GF-D8 (cell line): Measurements from ENCODE around the gene GIPC3.
"Not testable (repeated sequence)": the region's sequence is repeated elsewhere in the genome, so short reads cannot be mapped to it uniquely, and the experiment has no call there.

ENCODE experiments used
- DNase-seq: peaks from one replicate; lab custom pipeline; 2025; lab: John Stamatoyannopoulos, UW

The GIPC3 gene

DNA sequence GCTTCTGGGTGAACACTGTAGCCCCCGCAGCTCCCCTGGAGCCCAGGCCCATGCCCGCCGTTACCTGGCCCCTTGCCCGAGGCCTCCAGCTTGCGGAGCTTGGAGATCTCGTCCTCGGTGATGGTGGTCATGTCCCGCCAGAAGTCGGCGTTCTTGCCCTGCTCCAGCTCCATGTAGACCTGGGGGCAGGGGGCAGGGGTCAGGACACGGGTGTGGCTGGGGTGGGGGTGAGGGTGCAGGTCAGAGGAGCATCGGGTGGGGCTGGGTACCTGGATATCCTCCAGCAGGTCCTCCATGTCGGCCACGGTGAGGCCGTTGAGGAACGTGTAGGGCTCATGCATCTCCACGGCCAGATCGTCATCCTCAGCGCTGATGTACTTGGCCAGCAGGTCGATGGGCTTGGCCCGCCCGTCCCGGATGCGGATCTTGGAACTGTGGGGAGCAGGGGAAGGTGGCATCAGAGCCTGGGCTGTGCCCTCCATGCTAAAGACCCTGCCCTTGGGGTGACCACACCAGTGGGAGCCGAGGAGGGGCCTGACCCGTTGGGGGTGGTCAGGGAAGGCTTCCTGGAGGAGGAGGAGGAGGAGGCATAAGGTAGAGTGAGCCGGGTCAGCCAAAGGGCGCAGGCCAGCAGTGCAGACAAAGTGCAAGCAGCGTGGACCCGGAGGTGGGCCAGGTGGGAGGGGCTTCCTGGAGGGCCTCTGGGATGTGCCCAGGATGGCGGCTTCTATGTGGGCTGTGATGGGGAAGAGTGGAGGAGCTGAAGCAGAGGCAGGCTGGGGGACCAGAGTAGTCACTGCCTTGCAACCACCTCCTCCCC is 33.7 kb downstream of the GIPC3 start:
- no peak for DNase-seq

DNA sequence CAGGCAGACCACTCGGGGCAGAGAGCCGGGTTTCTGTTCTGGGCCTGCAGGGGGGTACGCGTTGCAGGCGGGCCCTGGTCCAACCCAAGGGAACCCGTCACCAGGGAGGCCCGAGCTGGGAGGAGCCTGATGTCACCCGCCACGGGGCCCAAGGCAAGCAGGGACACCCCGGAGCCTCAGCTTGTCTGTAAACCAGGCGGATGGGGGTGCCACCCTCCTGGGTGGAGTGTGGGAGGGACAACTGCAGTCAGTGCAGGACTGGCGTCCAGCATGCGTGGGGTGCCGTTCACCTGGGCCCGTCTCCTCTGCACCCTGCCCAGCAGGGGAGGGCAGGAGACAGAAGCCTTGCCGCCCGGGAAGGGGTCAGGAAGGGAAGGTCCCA is 34.3 kb downstream of the GIPC3 start:
- no peak for DNase-seq

DNA sequence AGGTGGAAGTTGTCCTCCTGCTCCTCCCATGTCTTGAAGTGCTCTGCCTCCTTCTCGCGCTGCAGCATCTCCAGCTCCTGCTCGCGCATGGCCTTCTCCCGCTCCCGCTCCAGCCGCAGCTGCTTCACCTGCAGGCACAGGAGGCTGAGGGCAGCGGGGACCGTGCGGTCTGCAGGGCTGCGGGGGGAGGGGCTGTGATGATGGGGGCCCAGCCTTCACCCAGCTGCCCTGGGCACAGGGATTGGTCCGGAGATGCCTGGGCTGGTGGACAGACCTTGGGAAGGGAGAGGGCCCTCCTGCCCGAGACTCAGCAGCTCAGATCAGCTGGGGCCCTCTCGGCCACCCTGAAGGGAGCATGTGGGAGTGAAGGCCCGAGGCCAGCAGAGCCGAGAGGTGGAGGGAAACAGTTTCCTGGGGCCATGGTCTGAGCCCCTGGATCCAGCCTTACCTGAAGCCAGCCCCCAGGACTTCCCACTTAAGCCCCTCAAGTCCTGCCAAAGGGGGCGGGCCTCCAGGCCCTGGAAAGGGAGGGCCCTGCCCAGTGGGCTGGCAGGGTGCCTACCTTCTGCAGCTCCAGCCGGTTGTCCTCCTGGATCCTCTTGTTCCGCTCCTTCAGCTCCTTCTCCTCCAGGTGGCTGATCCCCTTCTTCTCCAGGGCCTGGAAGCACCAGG is 35.0 kb downstream of the GIPC3 start:
- DNase-seq: no peak

DNA sequence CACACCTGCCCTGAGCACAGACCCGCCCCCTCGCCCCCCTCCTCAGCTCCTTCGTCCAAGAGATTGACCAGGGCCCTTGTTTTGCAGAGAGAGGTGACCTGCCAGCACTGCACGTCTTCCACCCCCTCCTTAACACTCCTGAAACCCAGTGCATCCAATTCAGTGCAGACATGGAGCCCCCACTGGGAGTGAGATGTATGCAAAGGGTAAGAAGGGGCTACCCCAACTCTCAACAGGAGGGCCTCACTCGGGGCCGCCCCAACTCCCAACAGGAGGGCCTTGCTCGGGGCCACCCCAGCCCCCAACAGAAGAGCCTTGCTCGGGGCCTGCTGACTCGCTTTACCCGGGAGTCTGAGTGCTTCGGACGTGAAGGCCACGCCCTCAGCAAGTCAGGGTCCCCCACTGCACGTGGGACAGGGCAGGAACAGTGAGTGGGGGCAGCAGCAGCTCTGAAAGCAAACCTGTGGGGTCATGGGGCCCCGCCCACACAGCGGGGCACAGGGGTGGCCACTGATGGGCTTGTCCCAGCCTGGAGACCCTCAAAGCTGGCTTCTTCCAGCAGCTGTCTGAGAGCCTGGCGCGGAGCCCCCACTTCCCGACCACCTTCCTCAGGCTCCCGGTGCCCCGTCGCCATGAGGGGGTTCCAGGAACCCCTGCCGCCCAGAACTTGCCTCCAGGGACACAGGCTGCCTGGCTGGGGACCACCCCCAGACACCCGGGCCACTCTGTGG is 35.7 kb downstream of the GIPC3 start:
- no peak for DNase-seq

DNA sequence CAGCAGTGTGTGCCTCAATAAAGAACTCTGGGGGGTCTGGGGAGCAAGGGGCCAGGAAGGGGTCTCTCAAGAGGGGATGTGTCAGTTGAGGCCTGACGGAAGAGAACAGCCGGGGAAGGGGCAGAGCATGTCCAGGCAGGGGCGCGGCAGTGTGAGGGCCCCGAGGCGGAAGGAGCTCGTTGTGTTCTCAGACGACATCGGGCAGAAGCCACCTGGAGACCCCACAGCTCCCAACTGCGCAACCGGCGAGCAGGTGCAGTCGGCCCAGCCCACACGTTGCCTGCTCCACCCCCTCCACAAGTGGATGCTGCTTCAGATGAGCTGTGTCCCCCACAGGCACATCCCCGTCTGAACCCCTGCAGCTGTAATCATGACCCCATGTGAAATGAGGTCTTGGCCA is 36.4 kb downstream of the GIPC3 start:
- no peak for DNase-seq

DNA sequence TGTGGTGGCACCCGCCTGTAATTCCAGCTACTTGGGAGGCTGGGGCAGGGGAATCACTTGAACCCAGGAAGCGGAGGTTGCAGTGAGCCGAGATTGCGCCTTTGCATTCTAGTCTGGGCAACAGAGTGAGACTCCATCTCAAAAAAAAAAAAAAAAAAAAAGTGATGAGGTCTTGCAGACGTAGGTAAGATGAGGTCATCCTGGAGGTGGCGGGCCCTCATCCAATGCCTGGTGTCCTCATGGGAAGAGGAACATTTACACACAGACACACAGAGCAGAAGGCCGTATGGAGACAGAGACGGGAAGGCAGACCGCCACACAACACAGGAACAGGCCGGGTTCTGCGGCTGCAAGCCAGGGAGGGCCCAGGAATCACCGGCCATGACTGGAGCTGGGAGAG is 36.9 kb downstream of the GIPC3 start:
- DNase-seq: no peak

DNA sequence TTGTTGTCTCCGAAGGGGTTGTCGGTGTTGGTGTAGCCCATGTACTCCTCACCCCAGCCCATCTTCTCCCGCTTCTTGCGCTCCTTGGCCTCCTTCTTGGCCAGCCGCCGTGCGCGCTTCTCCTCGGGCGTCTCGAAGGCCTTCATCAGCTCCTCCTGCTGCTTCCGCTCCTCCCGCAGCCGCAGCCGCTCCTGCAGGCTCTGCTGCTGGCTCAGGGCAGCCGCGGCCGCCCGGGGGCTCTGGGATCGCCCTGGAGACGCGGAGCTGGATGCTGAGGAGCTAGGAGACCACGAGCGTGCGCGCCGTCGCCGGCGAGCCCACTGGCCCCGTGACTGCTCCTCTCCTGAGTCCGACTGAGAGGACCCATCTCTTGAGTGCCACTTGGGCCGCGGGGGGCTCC is 38.4 kb downstream of the GIPC3 start:
- DNase-seq: no peak

DNA sequence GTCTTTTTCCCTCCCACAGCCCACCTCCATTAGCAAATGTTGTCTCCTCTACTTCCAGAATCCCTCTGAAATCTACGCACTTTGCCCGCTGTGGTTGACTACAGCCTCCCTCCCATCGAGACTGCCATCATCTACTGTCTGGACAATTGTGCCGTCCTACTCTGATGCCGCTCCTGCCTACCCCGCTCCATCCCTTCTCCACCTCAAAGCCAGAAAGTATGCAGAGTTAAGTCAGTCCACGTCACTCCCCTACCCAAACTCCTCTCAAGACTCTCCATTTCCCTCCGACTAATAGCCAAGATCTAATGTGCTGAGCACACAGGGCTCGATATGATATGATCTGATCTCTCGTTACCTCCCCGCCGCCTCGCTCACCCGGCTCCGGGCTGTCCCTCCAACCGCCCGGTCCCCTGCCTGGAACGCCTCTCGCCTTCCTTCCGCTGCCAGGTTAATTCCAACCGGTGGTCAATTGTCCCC is 40.8 kb downstream of the GIPC3 start:
- DNase-seq: no peak

DNA sequence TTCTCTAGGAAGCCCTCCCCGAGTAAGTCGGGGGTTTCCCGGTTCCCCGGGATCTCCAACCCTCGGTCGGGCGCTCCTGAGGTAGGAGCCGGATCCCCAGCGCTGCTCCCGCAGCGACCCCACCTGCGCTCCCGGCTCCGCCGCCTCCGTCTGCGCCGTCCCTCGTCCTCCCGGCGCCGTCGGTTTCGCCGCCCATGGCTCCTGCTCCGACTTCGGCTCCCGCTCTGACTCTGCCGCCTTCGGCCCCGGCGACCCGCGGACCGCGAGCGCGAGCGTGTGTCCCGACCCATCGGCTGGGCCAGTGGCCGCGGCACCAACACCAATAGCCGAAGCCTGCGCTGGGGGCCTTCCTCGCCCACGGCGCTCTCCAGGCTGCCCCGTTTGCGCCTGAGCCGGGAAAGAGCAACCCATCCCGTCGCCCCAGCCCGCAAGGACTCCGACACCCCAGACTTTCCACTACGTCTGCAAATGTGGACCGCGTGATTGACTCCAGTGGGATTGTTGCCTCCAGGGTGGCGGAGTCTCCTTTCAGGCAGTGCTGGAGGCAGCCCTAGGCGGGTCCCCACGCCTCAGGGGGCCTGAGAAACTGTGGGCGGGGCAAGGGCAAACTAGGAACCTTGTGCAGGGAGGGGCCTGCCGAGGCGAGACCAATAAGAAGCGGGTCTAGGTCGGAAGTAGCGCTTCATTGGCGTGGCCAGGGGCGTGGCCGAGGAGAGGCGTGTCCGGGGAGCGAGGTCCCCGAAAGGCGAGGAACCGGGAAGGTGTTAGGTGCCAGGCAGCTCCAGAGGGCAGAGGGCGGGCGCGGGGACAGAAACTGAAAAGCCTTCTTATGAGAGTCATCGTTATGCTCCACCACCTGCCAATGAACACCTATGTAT is 41.4 kb downstream of the GIPC3 start, which contains the start of gene CACTIN:
Gene CACTIN (minus strand): TSS at position 318 of the 878 bp plus-strand sequence. CDS start 28 bp downstream, at position 290.
- peak; percentile 94 for DNase-seq

DNA sequence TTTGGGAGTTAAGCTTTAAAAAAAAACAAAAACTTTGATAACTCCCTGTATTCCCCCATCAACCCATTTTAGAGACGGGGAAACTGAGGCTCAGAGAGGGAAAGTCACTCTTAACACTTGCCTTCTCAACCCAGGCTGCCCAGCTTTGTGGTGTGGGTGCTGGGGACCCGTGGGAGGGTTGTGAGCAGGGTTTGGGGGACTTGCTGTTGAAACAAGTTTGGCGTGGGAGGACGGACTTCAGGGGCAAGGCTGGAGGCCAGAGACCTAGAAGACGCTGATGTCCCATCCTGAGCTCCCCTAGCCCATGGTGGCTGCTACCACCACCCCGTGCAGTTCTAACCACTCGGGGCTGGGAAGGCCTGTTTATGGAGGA is 42.1 kb downstream of the GIPC3 start:
- no peak for DNase-seq

DNA sequence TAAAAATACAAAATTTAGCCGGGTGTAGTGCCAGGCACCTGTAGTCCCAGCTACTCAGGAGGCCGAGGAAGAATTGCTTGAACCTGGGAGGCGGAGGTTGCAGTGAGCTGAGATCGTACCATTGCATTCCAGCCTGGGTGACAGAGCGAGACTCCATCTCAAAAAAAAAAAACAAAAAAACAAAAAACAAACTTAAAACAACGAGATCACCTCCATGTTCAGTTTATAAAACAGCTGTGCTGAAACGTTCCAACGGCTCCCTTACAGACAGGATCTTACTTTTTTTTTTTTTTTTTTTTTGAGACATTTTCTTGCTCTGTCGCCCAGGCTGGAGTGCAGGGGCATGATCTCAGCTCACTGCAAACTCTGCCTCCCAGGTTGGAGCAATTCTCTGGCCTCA is 43.5 kb downstream of the GIPC3 start:
- not testable (repeated sequence) for DNase-seq

DNA sequence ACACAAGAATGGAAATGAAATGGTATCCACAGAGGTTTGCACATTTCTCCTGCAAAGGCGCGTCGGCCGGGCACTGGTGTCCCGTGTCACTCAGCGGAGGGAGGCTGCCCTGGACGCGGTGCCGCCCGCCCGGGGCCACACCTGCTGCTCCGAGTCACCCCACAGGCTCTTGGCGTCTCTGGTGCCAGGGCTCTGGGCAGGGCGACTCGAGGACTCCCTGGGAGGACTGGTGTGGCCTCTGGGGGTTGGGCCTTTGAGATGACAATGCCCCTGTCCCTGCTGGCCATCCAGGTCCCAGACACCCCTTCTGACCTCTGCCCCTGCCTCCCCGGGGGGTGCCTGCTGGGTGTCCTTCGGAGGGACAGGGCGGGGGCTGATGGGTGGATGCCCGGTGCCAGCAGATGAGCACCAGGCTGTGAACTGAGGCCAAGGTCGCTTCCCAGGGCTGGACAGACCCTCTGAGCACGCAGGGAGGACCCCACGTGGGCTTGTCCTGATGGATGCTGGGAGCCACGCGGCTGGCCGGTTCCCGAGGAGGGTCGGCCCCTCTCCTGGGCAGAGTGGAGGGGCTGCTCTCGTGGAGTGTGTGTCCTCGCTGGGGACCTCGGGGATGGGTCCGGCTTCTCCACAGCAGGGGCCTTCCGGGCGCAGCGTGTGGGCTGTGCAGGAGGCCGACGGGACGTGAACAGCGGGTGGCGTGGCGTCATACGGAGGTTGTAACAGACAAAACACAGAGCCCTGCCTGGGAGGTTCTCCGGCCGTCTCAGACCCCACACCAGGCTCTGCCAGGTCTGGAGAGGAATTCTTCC is 46.0 kb downstream of the GIPC3 start:
- DNase-seq: no peak

DNA sequence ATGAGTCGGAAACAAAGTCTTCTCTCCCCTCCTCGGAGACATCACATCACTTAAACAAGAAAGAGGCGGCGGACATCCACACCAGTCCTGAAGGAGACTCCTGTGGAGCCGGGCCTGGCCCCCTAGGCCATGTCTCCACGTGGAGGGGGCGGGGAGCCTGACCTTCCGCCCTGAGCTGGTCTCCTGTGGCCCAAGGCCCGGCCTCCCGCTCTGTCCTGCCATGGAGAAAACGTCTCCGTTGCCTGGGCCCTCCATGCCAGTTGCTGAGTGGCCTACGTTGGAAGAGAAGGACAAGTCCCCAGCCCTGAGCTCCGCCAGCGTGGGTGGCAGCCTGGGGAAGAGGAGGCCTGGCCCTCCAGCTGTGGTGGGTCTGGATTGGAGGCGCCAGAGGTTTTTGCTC is 46.8 kb downstream of the GIPC3 start:
- DNase-seq: no peak

DNA sequence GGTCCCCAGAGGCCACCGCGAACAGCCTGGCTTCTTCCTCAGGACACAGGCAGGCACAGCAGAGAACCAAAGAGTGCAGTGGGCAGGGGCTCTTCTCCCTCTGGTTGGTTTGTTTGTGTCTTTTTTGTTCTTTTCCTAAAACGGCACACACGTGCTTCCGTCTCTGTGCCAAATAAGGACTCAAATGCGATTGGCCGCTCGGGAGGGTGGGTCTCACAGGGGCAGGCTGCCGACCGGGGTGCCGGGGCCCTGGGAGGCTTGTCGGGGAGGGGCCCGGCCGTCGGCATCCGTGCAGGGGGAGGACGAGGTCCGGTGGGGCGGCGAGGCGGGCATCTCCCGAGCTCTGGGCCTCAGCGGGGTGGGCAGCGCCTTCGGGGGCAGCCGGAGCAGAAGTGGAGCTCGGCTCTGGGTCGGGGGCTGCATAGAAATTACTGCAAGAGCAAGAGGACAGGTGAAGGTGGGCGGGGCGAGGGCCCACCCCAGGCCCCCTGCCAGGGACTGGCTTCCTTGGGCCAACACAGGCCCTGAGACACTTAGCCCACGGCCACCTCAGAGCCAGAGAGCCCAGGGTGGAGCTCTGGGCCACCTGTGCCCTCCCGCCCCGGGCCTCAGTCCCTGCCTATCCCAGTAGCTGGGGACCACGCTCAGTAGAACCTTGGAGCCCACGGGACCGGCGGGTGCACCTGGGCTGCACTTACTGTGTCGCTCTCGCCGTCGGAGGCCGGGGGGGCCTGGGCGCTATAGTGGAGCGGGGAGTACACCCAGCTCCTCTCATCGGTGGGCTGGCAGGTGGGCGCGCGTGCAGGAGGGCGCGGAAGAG is 47.7 kb downstream of the GIPC3 start:
- no peak for DNase-seq

DNA sequence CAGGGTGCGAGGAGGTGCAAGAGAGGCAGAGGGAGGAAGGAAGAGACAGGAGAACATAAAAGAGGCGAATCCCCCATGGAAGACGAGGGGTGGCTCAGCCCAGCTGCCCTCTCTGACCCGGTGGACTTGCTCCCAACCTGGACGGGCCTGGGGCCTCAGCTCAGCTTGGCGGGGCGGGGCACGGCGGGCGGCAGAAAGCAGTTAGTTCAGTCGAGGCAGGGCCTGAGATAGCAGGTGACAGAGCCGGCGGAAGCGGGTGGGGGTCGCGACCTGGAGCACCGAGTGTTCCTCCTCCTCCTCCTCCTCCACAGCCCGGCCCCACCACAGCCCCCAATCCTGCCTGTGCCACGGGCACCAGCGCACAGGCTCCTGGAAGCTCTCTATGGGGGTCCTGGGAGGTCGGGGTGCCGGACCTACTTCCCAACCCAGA is 48.3 kb downstream of the GIPC3 start:
- no peak for DNase-seq

DNA sequence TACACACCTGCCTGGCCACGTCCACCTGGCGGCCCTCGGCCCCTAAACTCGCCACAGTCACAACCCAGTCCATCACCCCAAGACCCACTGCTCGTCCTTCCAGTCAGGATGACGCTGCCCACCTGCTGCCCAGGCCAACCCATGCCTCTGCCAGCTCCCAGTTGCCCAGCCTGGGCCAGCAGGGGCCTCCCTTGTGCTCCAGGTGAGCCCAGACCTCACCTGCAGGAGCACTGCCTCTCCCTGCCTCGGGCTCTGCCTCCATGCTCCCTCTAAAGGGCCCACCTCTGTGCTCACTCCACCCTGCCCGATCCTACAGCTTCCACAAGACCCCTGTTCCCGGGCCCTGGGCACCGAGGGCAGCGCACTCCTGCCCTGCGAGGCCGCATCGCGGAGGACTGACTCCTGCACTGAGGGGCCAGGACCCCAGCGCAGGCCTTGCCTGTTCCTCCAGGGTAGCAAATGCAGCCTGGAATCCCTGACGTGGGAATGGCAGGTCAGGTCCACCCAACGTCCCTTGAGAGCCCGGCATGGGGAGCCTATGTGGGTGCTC is 49.3 kb downstream of the GIPC3 start:
- no peak for DNase-seq

DNA sequence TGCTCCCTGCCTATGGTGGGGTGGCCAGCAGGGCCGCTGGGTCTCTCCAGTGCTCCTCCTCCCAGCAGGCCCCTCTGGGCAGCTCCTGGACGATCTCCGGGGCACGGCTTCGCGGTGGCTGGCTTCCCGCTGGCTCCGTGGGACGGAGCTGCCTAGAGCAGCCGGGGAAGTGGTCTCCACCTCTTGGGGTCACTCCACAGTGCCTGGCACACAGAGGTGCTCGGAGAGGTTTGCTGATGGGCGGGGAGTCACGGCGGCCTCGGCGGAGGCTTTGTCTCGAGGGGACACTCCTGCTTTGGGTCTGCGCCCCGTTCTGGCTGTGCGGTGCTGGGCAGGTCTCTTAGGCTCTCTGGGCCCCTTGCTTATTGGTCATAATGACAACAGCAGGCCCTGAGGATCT is 51.2 kb downstream of the GIPC3 start:
- no peak for DNase-seq

DNA sequence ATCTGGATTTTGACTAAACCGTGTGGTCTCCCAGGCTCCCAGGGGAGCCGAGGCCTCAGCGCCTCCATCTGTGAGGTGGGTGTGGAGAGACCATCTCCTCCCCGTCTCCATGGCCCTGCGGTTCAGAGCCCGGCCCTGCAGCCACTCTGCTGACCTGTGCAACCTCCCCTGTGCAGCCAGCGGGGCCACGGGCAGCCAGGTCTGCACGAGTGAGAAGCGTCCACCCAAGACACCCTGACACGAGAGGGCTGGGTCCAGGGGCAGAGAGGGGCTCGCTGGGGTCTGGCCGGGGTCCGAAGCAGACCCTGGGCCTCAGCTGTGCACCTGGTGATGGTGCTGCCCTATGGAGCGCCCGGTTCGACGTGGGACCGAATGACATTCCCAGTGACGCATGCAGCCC is 51.7 kb downstream of the GIPC3 start:
- DNase-seq: no peak

DNA sequence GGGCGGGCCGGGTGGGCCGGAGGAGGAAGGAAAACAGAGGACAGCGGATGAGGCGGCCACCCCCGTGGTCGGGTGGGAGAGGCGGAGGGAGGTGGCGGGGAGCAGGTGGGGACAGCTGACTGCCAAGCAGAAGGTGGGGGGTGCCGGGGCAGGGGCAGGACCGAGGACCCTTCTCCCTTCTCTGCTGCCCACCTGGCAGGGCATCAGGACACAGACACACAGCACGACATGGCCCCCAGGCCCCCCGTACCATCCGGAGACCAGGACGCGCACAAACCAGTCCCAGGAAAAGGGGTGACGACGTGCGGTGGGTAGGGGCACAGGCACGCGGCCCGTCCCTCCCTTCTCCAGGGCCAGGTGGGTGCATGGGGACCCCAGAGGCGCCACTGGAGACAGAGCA is 52.3 kb downstream of the GIPC3 start:
- DNase-seq: no peak
